NCI-H128 (cell line): Measurements from ENCODE around the gene ENTPD2.

Experiments
- DNase-seq: peaks from one replicate; lab custom pipeline; 2025; ENCODE audit not compliant: unreplicated experiment; lab: John Stamatoyannopoulos, UW

Gene ENTPD2

DNA sequence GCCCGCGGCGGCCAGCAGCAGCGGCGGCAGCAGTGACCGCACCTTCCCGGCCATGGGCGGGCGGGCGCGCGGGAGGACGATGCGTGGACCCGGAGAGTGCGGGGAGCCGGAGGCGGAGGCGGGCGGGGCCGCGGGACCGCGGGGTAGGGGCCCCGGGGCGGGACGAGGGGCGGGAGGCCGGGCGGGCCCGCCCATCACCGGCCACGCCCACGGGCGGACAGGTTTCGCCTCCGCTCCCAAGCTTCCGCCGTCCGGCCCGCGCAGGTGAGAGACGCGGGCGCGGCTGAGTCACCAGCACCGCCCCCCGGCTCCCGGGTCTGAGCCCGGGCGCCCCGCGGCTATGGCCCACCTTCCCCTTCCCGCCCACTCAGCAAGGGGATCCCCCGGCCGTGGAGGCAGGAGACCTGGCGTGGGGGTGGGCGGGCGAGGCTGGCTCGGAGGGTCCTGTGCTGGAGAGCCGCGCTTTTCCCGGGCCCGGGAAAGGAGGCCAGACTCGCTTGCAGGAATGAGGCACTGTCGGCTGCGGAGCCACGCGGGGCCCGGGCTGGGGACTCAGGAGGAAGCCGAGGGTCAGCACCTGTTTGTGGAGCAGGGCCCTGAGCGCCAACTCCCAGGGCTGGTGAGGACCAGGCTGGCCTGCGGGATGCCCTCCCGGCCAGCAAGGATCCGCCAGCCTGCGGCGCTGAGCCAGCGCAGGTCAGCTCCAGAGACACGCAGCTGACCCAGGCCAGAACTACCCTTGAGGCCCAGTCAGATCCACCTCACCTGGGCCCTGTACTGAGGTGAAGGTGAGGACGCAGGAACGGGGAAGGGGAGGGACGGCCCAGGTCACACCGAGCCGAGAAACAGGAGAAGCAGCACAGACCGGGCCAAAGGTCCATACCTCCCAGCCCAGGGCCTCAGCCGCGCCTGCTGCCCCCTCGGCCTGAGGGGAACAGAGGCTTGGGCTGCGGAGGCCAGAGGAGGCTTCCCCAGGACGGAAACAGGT lies at the start of gene ENTPD2:
Gene ENTPD2, minus strand, starts transcription at position 118 of the 988 bp plus-strand sequence. Its CDS starts 64 bp downstream, at position 54.
- DNase-seq: peak; percentile 50

DNA sequence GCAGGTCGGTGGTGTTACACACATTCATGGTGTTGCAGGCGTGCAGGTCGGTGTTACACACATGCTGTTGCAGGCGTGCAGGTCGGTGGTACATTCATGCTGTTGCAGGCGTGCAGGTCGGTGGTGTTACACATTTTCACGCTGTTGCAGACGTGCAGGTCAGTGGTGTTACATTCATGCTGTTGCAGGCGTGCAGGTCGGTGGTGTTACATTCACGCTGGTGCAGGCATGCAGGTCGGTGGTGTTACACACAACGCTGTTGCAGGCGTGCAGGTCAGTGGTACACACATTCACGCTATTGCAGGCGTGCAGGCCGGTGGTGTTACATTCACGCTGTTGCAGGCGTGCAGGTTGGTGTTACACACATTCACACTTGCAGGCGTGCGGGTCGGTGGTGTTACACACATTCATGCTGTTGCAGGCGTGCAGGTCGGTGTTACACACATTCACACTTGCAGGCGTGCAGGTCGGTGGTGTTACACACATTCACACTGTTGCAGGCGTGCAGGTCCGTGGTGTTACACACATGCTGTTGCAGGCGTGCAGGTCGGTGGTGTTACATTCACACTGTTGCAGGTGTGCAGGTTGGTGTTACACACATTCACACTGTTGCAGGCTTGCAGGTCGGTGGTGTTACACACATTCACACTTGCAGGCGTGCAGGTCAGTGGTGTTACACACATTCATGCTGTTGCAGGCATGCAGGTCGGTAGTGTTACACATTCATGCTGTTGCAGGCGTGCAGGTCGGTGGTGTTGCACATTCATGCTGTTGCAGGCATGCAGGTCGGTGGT lies 49.5 kb upstream of the ENTPD2 start:
- DNase-seq: no peak

GRCh38 chr9:137099231-137099630 lies 45.4 kb upstream of the ENTPD2 start:
- no peak for DNase-seq

DNA sequence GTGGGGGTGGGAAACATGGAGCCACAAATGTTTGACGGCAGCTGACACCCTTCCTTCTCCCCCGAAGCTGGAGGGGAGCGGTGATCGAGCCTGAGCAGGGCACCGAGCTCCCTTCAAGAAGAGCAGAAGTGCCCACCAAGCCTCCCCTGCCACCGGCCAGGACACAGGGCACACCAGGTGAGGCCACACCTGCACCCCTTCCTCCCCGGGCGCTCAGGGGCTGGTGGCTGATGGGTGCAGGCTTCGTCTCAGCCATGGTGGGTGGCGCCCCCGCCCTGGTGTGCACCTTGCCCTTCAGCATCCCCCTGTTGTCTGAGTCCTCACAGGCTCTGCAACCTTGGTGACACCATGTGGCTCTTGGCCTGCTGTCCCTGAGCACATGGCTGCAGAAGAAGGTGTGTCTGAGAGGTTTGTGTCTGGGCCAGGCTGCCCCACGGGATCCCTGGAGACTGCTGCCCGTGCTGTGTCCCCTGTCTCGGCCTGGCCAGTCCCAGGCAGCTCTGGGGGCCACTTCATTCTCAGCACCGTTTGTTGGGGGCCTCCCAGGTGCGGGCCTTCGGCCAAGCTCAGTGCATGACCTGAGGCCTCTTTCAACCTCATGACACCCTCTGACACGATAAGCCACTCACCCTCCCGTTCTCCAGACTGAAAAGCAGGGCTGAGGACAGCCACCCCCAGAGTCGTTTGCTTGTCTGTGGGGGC lies 44.1 kb upstream of the ENTPD2 start:
- no peak for DNase-seq

DNA sequence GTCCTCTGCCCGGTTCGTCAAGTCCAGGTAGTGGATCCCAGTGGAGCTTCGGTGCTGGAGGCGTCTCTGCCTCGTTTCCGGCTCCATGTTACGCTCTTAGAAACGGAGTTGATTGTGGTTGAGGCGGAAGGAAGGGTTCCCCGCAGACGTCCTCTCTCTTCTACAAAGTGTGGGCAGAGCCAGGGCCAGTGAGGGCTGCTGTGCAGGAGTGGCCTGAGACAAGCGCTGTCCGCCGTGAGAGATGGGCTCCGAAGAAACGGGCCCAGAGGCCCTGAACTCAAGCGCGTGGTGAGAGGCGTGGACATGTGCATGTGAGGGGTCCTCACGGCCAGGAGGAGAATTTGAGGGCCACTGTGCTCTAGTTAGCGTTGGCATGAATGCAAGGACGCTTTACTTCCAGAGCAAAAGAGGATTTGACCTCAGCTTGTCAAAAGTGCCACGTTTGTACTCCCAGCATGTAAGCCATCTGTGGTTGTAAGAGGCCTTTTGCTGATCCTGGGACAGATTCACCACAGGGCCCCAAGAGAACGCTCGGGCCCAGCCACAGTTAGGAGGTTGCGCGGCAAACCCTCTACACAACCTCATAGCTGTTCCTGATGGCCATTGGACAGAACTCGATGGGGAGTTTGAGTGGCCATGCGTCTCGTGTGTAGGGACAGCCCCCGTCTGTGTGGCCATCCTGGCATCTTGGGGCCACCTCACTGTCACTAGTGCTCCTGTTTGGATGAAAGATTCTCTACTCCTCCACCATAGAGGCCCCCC lies 43.1 kb upstream of the ENTPD2 start:
- DNase-seq: no peak

GRCh38 chr9:137095664-137096517 lies 42.0 kb upstream of the ENTPD2 start:
- DNase-seq: no peak

DNA sequence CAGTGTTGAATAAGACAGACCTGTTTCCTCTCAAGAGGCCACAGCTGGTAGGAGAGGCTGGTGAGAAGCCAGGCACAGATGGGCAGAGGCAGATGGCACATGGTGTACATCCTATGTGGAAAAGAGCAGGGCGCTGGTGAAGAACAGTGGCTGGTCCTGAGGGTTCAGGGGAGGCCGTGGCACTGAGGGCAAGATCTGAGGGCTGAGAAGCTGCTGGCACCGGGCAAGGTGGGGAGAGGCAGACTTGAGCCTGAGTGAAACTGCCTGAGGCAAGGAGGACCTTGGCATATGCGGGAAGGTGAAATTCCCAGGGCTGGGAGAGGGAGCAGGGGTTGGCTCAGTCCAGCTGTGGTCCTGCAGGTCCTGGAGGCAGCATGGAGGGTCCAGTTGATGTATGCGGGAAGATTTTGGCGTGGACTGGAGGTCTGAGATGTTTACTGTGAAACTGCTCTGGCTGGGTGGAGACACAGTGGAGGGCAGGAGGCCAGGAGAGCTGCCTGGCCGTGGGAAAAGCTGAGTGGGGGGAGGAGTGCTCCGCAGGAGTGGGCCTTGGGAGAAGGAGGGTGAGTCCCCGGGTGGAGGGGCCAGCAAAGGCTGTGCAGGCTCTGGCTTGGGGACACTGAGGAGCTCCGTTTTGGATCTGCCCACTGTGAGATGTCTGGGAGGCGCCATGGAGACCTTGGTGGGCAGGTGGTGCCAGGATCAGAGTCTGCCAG lies 35.5 kb upstream of the ENTPD2 start:
- DNase-seq: no peak

- no peak for DNase-seq
These were observed 34.3 kb upstream of the ENTPD2 start for GRCh38 chr9:137088121-137088520.

GRCh38 chr9:137087409-137087925 lies 33.6 kb upstream of the ENTPD2 start:
- DNase-seq: no peak

DNA sequence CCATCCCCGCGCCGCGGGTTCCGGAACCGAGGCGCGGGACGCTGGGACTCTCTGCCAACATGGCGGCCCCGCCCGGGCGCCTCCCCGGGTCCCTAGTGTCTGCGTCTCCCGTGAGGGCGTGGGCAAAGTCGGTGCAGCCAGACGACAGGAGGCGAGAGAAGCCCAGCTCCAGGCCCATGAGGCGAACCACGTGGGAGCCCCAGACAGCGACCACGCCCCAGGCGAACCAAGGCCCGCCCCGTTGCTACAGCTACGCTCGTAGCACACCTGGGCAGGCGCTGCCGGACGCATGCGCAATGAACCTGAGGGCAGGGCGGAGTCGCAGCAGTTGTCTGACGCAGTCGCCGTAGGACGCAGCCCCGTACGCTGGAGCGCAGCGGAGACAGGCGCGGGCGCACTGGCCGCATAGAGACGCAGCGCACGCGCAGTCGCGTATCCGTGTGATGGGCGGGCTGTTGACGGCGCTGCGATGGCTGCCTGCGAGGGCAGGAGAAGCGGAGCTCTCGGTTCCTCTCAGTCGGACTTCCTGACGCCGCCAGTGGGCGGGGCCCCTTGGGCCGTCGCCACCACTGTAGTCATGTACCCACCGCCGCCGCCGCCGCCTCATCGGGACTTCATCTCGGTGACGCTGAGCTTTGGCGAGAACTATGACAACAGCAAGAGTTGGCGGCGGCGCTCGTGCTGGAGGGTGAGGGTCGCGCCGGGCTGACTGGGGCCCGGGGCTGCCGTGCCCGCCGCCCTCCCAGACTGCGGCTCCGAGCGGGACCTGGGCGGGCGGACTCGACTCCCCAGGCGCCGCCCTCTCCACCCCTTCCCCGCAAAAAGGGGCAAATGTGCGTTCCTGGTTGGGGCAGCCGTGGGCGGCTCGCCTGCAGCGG lies 32.9 kb upstream of the ENTPD2 start, which contains the start of gene MAN1B1:
Gene MAN1B1, plus strand, starts transcription at position 455 of the 878 bp plus-strand sequence. Its CDS starts 15 bp downstream, at position 470.
- DNase-seq: peak; percentile 97

GRCh38 chr9:137085920-137086530 lies 32.2 kb upstream of the ENTPD2 start:
- no peak for DNase-seq

- no peak for DNase-seq
These were observed 30.7 kb upstream of the ENTPD2 start for GRCh38 chr9:137084526-137084925.

GRCh38 chr9:137083394-137084004 lies 29.6 kb upstream of the ENTPD2 start:
- no peak for DNase-seq

DNA sequence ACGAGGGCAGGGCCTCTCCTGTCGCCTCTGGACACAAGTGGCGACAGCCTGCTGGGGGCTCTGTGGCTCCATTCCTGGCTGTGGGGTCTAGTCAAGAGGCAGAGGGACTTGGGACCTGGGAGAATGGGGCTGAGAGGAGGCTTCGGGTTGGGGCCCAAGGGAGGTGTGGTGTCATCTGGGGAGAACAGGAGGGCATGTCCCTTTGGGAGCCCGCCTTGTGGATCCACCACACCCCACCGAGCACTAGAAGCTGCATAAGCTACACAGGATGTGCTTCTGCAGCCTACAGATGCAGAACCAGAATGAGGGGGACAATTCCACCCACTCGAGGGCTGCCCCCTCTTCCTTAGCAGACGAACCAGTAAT lies 29.0 kb upstream of the ENTPD2 start:
- no peak for DNase-seq

DNA sequence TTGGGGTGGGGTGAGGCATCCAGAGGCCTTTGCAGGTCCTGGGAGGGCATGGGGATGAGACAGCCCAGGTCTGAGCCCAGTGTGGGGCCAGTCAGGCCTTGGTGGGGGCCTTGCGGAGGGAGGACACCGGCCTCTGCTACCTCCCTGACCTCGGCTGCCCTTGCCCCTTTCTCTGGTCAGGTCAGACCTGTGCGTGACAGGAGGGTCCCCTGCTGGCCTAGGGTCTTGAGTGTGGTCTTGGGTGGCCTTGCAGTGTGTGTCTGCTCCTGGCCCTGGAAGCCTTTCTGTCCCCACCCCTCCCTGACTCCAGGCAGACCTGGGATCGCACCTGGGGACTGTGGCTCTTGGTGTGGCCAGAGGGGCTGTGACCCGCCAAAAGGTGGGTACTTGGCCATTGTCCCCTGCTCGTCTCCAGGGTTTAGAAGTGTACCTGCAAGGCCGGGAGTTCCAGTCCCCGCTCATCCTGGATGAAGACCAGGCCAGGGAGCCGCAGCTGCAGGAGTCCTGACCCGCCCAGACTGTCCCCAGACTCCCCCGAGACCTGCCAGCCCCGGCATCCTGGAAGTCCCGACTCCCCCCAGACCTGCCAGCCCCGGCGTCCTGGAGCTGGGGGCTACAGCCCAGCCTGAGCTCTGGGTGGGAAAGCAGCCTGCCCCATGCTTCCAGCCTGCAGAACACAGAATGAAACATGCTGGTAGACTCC lies 28.5 kb upstream of the ENTPD2 start:
- DNase-seq: no peak
